ENCODE data around the gene CPT1B. TPM values are rescaled to one million over a fixed set of nuclear protein-coding genes. Genes with fewer than 3 reads are reported as not detected.
A peak's percentile ranks its signal among the peaks of the same experiment; 100 is the strongest.

Gene CPT1B
- total and polyA plus RNA-seq, 2 experiments from 2014 or later, result 1.3 to 2.9 TPM

DNA sequence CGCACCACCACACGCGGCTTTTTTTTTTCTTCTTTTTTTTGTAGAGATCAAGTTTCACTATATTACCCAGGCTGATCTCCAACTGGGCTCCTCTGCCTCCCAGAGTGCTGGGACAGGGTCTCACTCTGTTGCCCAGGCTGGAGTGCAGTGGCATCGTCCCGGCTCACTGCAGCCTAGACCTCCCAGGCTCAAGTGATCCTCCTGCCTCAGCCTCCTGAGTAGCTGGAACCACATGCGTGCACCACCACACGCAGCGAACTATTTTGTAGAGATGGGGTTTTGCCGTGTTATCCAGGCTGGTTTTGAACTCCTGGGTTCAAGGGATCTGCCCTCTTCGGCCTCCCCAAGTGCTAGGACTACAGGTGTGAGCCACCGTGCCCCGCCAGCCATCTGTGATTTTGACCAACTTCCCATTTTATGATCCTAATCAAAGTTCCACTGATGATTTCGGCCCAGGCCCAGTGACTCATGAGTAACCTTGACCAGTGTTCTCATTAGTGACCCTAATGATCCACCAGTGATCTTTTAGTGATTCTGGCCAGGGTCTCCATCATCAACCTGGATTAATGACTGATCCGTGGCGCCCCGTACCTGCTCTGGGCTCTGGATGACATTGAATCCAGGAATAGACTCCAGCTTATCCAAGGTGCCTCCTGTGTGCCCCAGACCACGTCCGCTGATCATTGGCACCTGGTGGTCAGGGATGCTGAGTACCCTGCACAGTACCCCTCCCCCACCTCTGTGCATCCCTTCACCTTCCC lies 50.1 kb downstream of the CPT1B start:
- in situ Hi-C loops (cut with MboI), result no loop called here
- WGBS, 2 experiments (ENCODE audit: low coverage in 1 of 2, low lambda C conversion rate in 2 of 2, missing lambda C conversion rate in 2 of 2), result 91 to 95% methylated on average over 18 of the region's 18 CpGs
- TF ChIP-seq EZH2phosphoT487 (IDR thresholded peaks at IDR 0.05; ENCODE audit: insufficient read depth, low read depth) (no peak), EZH2 (IDR thresholded peaks at IDR 0.05; ENCODE audit: insufficient read depth, poor library complexity, severe bottlenecking) (no peak)

DNA sequence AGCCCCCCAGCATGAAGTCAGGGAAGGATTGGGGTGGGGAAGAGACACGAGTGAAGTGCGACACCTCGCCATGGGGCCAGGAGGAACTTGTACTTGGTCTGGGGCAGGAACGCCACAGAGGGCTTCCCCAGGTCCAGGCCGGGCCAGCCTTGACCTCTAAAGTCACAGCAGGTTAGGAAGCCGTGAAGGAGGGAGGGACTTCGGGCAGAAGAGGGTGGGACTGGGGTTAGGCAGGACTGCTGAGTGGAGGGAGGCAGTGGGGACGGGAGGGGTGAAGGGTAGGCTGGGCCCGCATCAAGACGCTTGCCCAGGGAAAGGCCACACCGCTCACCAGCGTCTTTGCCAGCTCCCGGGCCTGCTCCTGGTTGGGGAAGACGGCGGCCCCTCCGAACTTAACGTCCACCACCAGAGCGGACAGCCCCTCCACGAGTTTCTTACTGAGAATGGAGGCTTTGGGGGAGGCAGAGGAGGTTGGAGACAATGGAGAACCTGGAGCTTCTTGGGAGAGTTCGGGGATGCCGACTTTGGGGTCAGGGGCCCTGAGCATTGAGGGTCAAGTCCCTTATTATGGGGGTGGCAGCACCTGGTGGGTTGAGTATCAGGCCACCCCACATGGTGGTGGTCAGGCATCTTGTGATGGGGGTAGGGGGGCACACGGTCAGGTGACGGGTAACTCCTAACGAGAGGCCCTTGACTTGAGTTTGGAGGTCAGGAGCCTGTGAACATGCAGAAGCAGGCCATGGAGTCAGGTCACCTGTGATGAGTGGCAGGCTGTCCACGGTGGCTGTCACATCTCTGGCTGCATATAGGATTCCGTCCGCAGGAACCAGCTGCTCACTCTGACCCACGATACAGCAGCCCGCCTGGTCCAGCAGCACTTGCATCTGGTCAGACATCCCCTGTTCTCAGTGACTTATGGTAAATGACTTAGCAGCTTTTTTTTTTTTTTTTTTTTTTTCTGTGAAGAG lies 51.1 kb downstream of the CPT1B start:
- Histone ChIP-seq H3K27ac (peak overlapping the region; percentile 84), H3K36me3 (ENCODE audit: low read depth) (0 out of 2 replicates have a peak, but pooled peaks cover 6% of the 10 kb centered on the region), H4K20me1 (ENCODE audit: insufficient read depth) (no peaks in the 10 kb centered on the region), H3K79me2 (ENCODE audit: insufficient read depth) (peaks cover 26% of the 10 kb centered on the region), H3K9me3 (ENCODE audit: low read depth) (no peaks in the 10 kb centered on the region), H3K4me3 (peak overlapping the region; percentile 77), H2AFZ (peak overlapping the region; percentile 47), H3F3A (ENCODE audit: insufficient read depth) (peaks cover 16% of the 10 kb centered on the region; the same call in 1 of the 2 replicates), H3K4me2 (ENCODE audit: unreplicated experiment) (peak overlapping the region; percentile 77), H3K27me3 (replicated peaks; ENCODE audit: insufficient read depth) (no peaks in the 10 kb centered on the region), H3K9me2 (ENCODE audit: insufficient read depth) (no peaks in the 10 kb centered on the region), H3K9ac (peak overlapping the region; percentile 85), H3K4me1 (ENCODE audit: insufficient read depth) (no peaks in the 10 kb centered on the region)
- no peak for TF ChIP-seq EZH2phosphoT487 (IDR thresholded peaks at IDR 0.05; ENCODE audit: insufficient read depth, low read depth)
- TF ChIP-seq EZH2 (IDR thresholded peaks at IDR 0.05; ENCODE audit: insufficient read depth, poor library complexity, severe bottlenecking), result no peak
- 37 to 44% methylated on average over 25 to 29 of the region's 29 CpGs for WGBS, 2 experiments (ENCODE audit: low coverage in 1 of 2, low lambda C conversion rate in 2 of 2, missing lambda C conversion rate in 2 of 2)
- in situ Hi-C loops (cut with MboI), result no loop called here
- no peak for DNase-seq

More for the DNA sequence above, 50.1 kb downstream of the CPT1B start:
- Histone ChIP-seq H3K27me3 (replicated peaks; ENCODE audit: insufficient read depth) (no peaks in the 10 kb centered on the region), H3K4me3 (no peak overlapping the region), H3K9me2 (ENCODE audit: insufficient read depth) (no peaks in the 10 kb centered on the region), H3K4me1 (ENCODE audit: insufficient read depth) (no peaks in the 10 kb centered on the region), H3K4me2 (ENCODE audit: unreplicated experiment) (no peak overlapping the region), H3K9me3 (ENCODE audit: low read depth) (no peaks in the 10 kb centered on the region), H2AFZ (no peak overlapping the region), H4K20me1 (ENCODE audit: insufficient read depth) (no peaks in the 10 kb centered on the region), H3K36me3 (ENCODE audit: low read depth) (0 out of 2 replicates have a peak, but pooled peaks cover 6% of the 10 kb centered on the region), H3K27ac (no peak overlapping the region), H3K79me2 (ENCODE audit: insufficient read depth) (peaks cover 16% of the 10 kb centered on the region), H3F3A (ENCODE audit: insufficient read depth) (peaks cover 21% of the 10 kb centered on the region), H3K9ac (no peak overlapping the region)
- no peak for DNase-seq

- peak overlapping the region; percentile 85 for H3K9ac ChIP-seq
- peaks cover 16% of the 10 kb centered on the region; the same call in 1 of the 2 replicates for H3F3A ChIP-seq (ENCODE audit: insufficient read depth)
- no peaks in the 10 kb centered on the region for H3K27me3 ChIP-seq (replicated peaks; ENCODE audit: insufficient read depth)
- H3K4me3 ChIP-seq, result peak overlapping the region; percentile 77
- H3K4me1 ChIP-seq (ENCODE audit: insufficient read depth), result no peaks in the 10 kb centered on the region
- 1% methylated on average over 23 to 35 of the region's 77 CpGs for WGBS, 2 experiments (ENCODE audit: low coverage in 1 of 2, low lambda C conversion rate in 2 of 2, missing lambda C conversion rate in 2 of 2)
- 0 out of 2 replicates have a peak, but pooled peaks cover 6% of the 10 kb centered on the region for H3K36me3 ChIP-seq (ENCODE audit: low read depth)
- peak; percentile 79 for DNase-seq
- peak overlapping the region; percentile 47 for H2AFZ ChIP-seq
- TF ChIP-seq EZH2phosphoT487 (IDR thresholded peaks at IDR 0.05; ENCODE audit: insufficient read depth, low read depth) (no peak), EZH2 (IDR thresholded peaks at IDR 0.05; ENCODE audit: insufficient read depth, poor library complexity, severe bottlenecking) (no peak)
- H3K9me2 ChIP-seq (ENCODE audit: insufficient read depth), result no peaks in the 10 kb centered on the region
- in situ Hi-C loops (cut with MboI), result no loop called here
- H3K4me2 ChIP-seq (ENCODE audit: unreplicated experiment), result peak overlapping the region; percentile 77
- H3K79me2 ChIP-seq (ENCODE audit: insufficient read depth), result peaks cover 34% of the 10 kb centered on the region
- H3K27ac ChIP-seq, result peak overlapping the region; percentile 84
- no peaks in the 10 kb centered on the region for H4K20me1 ChIP-seq (ENCODE audit: insufficient read depth)
- H3K9me3 ChIP-seq (ENCODE audit: low read depth), result no peaks in the 10 kb centered on the region
Measured at GRCh38 chr22:50526108-50526833, 52.0 kb downstream of the CPT1B start.

- H4K20me1 ChIP-seq (ENCODE audit: insufficient read depth), result no peaks in the 10 kb centered on the region
- H3K36me3 ChIP-seq (ENCODE audit: low read depth), result 0 out of 2 replicates have a peak, but pooled peaks cover 6% of the 10 kb centered on the region
- 2 to 3% methylated on average over 9 to 16 of the region's 33 CpGs for WGBS, 2 experiments (ENCODE audit: low coverage in 1 of 2, low lambda C conversion rate in 2 of 2, missing lambda C conversion rate in 2 of 2)
- H3K9me2 ChIP-seq (ENCODE audit: insufficient read depth), result no peaks in the 10 kb centered on the region
- in situ Hi-C loops (cut with MboI), result no loop called here
- peak overlapping the region; percentile 77 for H3K4me2 ChIP-seq (ENCODE audit: unreplicated experiment)
- H3K4me1 ChIP-seq (ENCODE audit: insufficient read depth), result no peaks in the 10 kb centered on the region
- no peaks in the 10 kb centered on the region for H3K27me3 ChIP-seq (replicated peaks; ENCODE audit: insufficient read depth)
- TF ChIP-seq EZH2phosphoT487 (IDR thresholded peaks at IDR 0.05; ENCODE audit: insufficient read depth, low read depth) (no peak), EZH2 (IDR thresholded peaks at IDR 0.05; ENCODE audit: insufficient read depth, poor library complexity, severe bottlenecking) (no peak)
- H3K9ac ChIP-seq, result peak overlapping the region; percentile 85
- H3K4me3 ChIP-seq, result peak overlapping the region; percentile 77
- H3F3A ChIP-seq (ENCODE audit: insufficient read depth), result peaks cover 16% of the 10 kb centered on the region; the same call in 1 of the 2 replicates
- no peak for DNase-seq
- peaks cover 34% of the 10 kb centered on the region for H3K79me2 ChIP-seq (ENCODE audit: insufficient read depth)
- peak overlapping the region; percentile 47 for H2AFZ ChIP-seq
- H3K9me3 ChIP-seq (ENCODE audit: low read depth), result no peaks in the 10 kb centered on the region
- peak overlapping the region; percentile 84 for H3K27ac ChIP-seq
Measured at GRCh38 chr22:50525858-50526107, 52.4 kb downstream of the CPT1B start.
